Activated CD4-positive, alpha-beta T cell treated with anti-CD3 and anti-CD28 coated beads, Interleukin-10, Interleukin-2, amounts not matched to agents 100 ng/mL and 50 ng/mL, durations not matched to agents 16 hours and 8 hours (primary cell): ENCODE measurements around the gene TENM3.

Experiments
- DNase-seq: peaks from one replicate; pipeline ENCODE4 v3.0.0-alpha.2; 2020

Gene TENM3

GRCh38 chr4:182643801-182644682, 400.8 kb downstream of the TENM3 start:
- DNase-seq = no peak

DNA sequence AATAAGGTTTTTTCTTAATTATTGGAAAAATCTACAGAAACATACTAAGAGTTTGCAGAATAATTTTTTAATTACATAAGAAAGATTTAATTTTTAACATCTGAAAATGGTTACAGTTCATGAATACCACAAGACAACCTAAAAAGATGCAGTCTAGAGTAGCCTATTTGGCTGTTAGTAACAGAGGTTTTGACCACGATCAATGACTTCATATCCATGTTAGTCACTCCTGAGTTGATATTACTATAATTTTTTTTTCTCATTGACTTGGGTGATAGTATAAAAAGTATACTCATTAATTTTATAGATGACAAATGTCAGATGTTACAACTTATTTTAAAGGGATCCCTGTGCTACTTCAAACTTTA, 401.5 kb downstream of the TENM3 start:
- no peak for DNase-seq

- no peak for DNase-seq
These were observed 402.3 kb downstream of the TENM3 start for GRCh38 chr4:182645511-182645910.

DNA sequence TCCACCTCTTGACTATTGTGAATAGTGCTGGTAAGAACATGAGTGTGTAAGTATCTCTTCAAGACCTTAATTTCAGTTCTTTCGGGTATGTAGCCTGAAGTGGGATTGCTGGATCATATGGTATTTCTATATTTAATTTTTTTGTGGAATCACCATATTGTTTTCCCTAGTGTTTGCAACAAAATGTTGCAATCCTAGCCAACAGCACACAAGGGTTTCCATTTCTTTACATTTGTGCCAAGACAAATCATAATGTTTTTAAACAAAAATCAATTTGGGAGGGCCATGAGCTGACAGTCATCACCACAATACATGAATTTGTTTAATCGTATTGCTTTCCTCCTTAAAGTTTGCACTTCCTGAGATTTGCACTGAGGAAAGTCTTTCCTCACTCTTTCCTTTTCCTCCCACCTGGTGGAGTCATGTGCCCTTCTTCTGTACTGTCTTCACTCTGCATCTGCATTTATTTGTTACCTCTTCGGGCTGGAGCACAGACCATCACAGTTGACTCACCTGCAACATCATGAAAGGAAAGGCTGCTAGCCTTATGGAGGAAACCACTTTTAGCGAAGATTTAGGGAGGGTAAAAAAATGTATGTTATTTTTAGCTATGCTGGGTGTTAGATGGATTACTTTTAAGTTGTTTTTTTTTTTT, 404.6 kb downstream of the TENM3 start:
- no peak for DNase-seq

GRCh38 chr4:182648766-182649165, 405.6 kb downstream of the TENM3 start:
- no peak for DNase-seq

DNA sequence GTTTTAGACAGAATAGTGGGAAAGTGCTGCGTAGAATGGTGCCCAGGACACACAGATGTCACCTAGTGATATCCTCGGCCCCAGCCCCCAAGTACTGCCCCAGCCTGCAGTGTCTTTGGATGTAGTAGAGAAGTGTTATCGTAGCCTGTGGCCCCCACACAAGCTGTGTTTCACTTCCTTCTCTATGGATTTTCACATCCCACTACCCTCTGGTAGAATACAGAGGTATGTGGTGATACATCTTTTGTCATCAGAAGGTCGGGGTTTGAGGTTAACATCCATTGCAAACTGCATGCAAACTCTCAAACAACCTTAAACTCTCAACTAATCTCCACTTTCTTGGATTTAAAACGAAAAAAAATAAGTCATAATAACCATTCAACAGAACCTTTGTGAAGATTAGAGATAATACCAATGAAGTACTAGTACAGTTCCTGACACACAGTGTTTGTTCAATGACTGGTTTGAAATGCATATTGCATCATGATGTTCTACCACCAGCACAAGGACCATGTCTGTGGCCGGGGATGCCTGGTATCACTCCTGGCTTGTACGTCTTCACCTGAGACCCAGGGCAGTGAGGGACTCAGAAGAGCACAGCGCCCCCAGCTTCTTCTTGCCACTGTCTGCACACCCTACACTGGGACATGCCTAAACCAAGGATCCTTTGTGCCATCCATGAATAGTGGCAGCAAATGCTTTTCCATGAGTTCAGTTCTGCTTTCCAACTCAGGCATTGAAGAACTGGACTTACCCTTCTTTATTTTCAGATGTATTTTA, 406.7 kb downstream of the TENM3 start:
- no peak for DNase-seq

GRCh38 chr4:182653596-182653995, 410.4 kb downstream of the TENM3 start:
- no peak for DNase-seq

GRCh38 chr4:182655340-182655739, 412.1 kb downstream of the TENM3 start:
- DNase-seq = no peak

DNA sequence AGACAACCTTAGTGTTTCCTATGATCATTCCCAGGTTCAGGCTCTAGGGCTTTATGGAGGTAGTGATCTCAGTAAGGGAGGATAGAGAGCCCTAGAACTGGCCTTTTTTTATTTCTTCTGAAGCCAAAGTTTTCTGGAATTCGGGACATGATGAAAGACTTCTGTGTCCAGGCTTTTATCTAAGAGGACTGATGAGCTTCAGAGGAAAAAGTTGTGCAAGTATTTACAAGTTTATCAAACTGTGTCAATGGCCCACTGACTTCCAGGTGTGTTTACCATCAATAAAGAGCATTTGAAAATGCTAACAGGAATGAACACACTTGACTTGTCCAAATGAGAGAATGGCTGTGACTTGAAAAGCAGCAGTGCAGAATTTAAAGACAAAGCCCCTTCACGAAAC, 419.3 kb downstream of the TENM3 start:
- no peak for DNase-seq

DNA sequence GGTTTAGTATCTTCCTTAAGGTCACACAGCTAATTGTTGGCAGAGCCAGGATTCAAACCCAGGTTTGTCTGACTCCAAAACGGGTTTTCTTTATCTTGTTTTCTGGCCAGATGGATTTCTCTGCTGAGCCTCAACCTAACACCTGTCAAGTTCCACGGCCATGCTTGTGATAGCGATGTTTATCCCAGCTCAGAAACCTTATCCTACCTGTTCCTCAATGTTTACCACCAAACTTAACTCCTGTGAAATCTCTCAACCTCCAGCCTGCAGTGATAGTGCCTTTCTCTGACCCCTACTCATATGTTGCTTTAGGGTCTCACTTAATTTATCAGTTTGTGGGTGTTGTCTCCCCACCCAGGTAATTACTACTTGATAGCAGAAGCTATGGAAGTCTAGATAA, 428.0 kb downstream of the TENM3 start:
- no peak for DNase-seq

DNA sequence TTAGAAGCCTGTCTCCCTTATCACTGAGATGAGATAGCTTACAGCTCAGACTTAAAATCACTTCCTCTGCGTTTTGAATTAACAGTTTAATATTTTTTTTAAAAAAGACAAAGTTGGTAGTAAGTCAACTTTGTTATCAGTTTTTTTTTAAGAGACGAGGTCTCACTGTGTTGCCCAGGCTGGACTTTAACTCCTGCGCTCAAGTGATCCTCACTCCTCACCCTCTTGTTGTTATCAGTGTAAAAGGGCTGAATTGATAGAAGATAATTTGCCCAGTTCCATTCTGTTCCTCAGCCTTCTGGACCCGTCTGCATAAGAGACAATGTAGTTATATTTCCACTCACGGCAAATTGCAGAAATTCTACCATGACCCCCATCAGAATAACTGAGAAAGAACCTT, 428.5 kb downstream of the TENM3 start:
- no peak for DNase-seq

DNA sequence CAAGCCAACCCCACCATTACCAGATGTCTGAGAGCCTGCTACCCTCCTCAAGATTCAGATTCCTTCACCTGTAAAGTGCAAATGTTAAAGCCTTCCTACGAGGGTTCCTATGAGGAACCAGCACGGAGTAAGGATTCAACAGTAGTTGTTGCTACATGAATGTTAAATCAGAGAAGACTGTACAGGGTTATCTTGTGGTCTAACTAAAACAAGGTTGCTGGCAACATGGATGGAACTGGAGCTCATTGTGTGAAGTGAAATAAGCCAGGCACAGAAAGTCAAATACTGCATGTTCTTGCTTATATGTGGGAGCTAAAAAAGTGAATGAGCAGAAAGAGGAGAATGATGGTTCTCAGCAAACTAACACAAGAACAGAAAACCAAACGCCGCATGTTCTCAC, 435.4 kb downstream of the TENM3 start:
- no peak for DNase-seq

DNA sequence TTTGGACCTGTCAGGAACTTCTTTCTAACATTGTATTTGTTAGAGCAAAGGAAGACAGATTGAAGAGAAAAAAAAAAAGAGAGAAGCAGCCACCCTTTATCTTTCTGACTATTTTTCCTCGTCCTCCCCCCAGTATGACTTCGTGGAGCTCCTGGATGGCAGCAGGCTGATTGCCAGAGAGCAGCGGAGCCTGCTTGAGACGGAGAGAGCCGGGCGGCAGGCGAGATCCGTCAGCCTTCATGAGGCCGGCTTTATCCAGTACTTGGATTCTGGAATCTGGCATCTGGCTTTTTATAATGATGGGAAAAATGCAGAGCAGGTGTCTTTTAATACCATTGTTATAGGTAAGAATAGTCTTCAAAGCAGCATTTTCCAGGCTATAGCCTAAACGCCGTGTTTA, 436.3 kb downstream of the TENM3 start:
- DNase-seq = no peak

GRCh38 chr4:182680234-182680653, 437.0 kb downstream of the TENM3 start:
- DNase-seq = no peak

DNA sequence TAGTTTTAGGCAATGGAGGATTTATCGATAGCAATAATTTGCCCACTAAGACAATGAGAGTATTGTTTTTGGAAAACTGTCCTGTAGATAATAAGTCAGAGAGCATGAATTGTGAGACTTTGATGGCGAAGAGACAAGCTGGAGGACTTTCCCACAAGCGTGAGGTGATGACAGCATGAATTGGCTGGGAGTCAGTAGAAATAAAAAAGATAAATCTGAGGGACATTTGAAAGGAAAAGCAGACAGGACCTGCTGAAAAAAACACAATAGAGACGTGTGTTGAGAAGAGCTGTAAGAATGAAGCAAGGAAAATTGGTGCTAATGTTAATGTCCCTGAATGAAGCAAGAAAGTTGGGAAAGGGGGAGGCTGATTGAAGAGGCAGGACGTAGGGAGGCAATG, 440.5 kb downstream of the TENM3 start:
- no peak for DNase-seq

GRCh38 chr4:182684796-182685195, 441.6 kb downstream of the TENM3 start:
- DNase-seq = no peak

DNA sequence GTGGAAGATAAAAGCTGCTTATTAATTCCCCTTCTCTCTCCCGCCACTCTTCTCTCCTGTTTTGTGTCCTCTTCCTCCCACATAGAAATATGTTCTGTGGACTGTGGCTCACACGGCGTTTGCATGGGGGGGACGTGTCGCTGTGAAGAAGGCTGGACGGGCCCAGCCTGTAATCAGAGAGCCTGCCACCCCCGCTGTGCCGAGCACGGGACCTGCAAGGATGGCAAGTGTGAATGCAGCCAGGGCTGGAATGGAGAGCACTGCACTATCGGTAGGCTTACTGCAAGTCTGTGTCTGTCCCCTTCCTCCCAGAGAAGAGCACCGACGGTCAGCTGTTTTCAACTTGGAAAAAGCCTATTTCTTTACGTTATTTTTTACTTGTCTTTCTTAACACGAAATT, 444.9 kb downstream of the TENM3 start:
- DNase-seq = no peak

- DNase-seq = no peak
These were observed 451.3 kb downstream of the TENM3 start for GRCh38 chr4:182694551-182694950.

GRCh38 chr4:182695009-182695408, 451.8 kb downstream of the TENM3 start:
- DNase-seq = no peak

- DNase-seq = no peak
These were observed 452.6 kb downstream of the TENM3 start for GRCh38 chr4:182695842-182696241.

- DNase-seq = no peak
These were observed 453.9 kb downstream of the TENM3 start for GRCh38 chr4:182697094-182697493.

DNA sequence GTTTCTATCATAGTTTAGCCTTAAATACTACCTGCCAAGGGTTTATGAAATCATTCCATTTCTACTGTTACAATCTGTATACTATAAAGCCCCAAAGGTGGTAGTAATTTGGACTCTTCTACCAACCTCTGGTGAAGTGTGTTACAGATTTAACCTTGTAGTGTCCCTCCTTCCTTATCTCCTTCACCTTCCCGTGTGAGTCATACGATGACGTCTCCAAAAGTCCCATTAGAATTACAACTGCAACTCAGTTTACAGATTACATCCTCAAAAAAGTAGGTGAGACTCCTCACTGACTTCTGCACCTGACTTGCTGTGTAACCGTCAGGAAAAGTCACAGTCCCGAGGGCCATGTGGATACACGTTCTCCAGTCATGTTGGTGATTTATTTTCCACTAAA, 455.0 kb downstream of the TENM3 start:
- DNase-seq = no peak

- no peak for DNase-seq
These were observed 456.0 kb downstream of the TENM3 start for GRCh38 chr4:182699201-182699600.

DNA sequence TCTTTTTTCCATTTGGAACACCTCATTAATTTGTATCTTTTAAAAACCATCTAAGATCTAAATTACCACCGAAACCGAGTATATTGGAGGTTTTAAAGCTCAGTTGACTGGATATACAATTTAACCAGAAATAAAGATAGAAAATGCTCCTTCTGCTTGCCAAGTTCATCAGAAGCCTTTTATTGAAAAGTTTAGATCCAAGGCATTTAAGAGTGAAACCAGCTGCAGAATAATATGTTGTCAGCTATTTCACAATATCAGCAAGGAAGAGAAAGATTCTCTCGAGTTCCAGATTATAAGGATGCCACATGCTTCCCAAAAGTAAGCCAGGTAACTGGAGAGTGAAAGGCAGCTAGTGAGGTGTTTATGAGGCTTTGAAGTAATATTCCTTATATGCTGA, 456.6 kb downstream of the TENM3 start:
- DNase-seq = no peak
